CD4-positive, alpha-beta T cell (primary cell): ENCODE measurements around the gene TNS3. TPM values are rescaled to one million over a fixed set of nuclear protein-coding genes. Genes with fewer than 3 reads are reported as not detected.

ENCODE experiments used
- ATAC-seq: fragments of 200-7000 bp; cut with Tn5 transposase; one replicate; pipeline ENCODE4 v1.10.0; 2022; ENCODE audit warnings: mild to moderate bottlenecking; ENCODE audit not compliant: poor library complexity
- CTCF ChIA-PET: fragments of 350-600 bp; sonication (Branson Sonifier 250); formaldehyde crosslinking; loops from one replicate; lab custom pipeline; 2021; ENCODE audit warnings: antibody characterized with exemption, inconsistent platforms; lab: Charles Lee
- POLR2A ChIA-PET: fragments of 350-600 bp; sonication (Branson Sonifier 250); formaldehyde crosslinking; loops from one replicate; lab custom pipeline; 2021; ENCODE audit warnings: antibody characterized with exemption, inconsistent platforms; lab: Charles Lee
- DNase-seq, 14 experiments: peaks; one replicate each; pipeline ENCODE4 v3.0.0-alpha.2; 2013 to 2020; ENCODE audit warnings: mixed read lengths in 2 of 14
- H3K27ac ChIP-seq, 2 donors: one replicate each; pipeline versions ENCODE4 v1.5.1 to v1.7.0; 2013; ENCODE audit warnings: low read length in 2 of 2, low read depth in 1 of 2, mild to moderate bottlenecking in 1 of 2
- H3K27me3 ChIP-seq, 2 experiments: 1 replicate in 1 of 2; 2 replicates in 1 of 2; pipeline versions ENCODE4 v1.6.1 to v1.7.0; 2013; ENCODE audit warnings: low read length in 2 of 2, control low read depth in 1 of 2, mild to moderate bottlenecking in 1 of 2, moderate library complexity in 1 of 2; ENCODE audit not compliant: insufficient read depth in 2 of 2, control insufficient read depth in 1 of 2
- H3K36me3 ChIP-seq: one replicate; pipeline ENCODE4 v1.6.1; 2013; ENCODE audit warnings: low read length, control low read depth; ENCODE audit not compliant: insufficient read depth
- H3K4me1 ChIP-seq: one replicate; pipeline ENCODE4 v1.6.1; 2013; ENCODE audit warnings: low read length, control low read depth; ENCODE audit not compliant: insufficient read depth
- H3K4me3 ChIP-seq: one replicate; pipeline ENCODE4 v1.5.1; 2013; ENCODE audit warnings: mild to moderate bottlenecking, low read length, moderate library complexity
- H3K9me3 ChIP-seq, 2 experiments: 1 replicate in 1 of 2; 2 replicates in 1 of 2; pipeline versions ENCODE4 v1.6.1 to v1.7.0; 2013; ENCODE audit warnings: low read length in 2 of 2, mild to moderate bottlenecking in 2 of 2, control low read depth in 1 of 2, moderate library complexity in 1 of 2; ENCODE audit not compliant: control insufficient read depth in 1 of 2, insufficient read depth in 1 of 2
- H3K27ac Mint-ChIP-seq: one replicate; pipeline ENCODE4 v1.8.0; 2020; ENCODE audit warnings: mixed read lengths
- H3K27me3 Mint-ChIP-seq: one replicate; pipeline ENCODE4 v1.8.0; 2021; ENCODE audit warnings: mixed read lengths
- H3K36me3 Mint-ChIP-seq: one replicate; pipeline ENCODE4 v1.8.0; 2021; ENCODE audit warnings: low read depth, mixed read lengths
- H3K4me1 Mint-ChIP-seq: one replicate; pipeline ENCODE4 v1.8.0; 2021; ENCODE audit warnings: low read depth, mixed read lengths
- H3K4me3 Mint-ChIP-seq: one replicate; pipeline ENCODE4 v1.8.0; 2020; ENCODE audit warnings: mild to moderate bottlenecking, mixed read lengths
- H3K9me3 Mint-ChIP-seq: one replicate; pipeline ENCODE4 v1.8.0; 2020; ENCODE audit warnings: mixed read lengths
- CTCF ChIP-seq: fragments of 200-600 bp; IDR thresholded peaks from one replicate; pipeline ENCODE4 v1.8.0; 2022; ENCODE audit warnings: antibody characterized with exemption, mild to moderate bottlenecking
- intact Hi-C, 2 experiments: fragments of 100-400 bp; cut with DNase I in 1 of 2; cut with micrococcal nuclease in 1 of 2; formaldehyde crosslinking; loops; one replicate each; pipeline versions ENCODE4 v1.15.1 to v1.9.0; 2023 to 2025; cut with DNase I, micrococcal nuclease
- total RNA-seq, 174 experiments: library from RNA in 2 of 174; stranded (reverse) in 2 of 174; gene quantifications; one replicate each; pipeline ENCODE4 v1.2.3 and lab custom pipeline; 2021 to 2026

Gene TNS3
- total RNA-seq, 2 experiments from 2014 or later: 0.16 to 0.47 TPM

- Mint-ChIP-seq H3K4me1 (no peaks in the 10 kb centered on the region), H3K27me3 (no peaks in the 10 kb centered on the region), H3K36me3 (no peaks in the 10 kb centered on the region), H3K27ac (no peak overlapping the region), H3K4me3 (no peak overlapping the region), H3K9me3 (peaks cover 4% of the 10 kb centered on the region)
- no peaks in the 10 kb centered on the region for H3K27me3 ChIP-seq
- intact Hi-C loops: no loop called here
- TF ChIP-seq CTCF: no peak
- POLR2A ChIA-PET: no interaction called here
- no peaks in the 10 kb centered on the region for H3K4me1 ChIP-seq
- DNase-seq (no peak), ATAC-seq (no peak)
- H3K36me3 ChIP-seq: no peaks in the 10 kb centered on the region
- H3K27ac ChIP-seq: no peak overlapping the region
- CTCF ChIA-PET: no interaction called here
- peaks cover 0 to 5% of the 10 kb centered on the region in 2 experiments for H3K9me3 ChIP-seq
- H3K4me3 ChIP-seq: no peak overlapping the region
These were observed 310.2 kb downstream of the TNS3 start for GRCh38 chr7:47271749-47272148.

GRCh38 chr7:47268851-47269836 lies 312.8 kb downstream of the TNS3 start:
- Histone ChIP-seq H3K4me1 (no peaks in the 10 kb centered on the region), H3K36me3 (no peaks in the 10 kb centered on the region), H3K4me3 (no peak overlapping the region), H3K27me3 (no peaks in the 10 kb centered on the region), H3K9me3 (peaks cover 0 to 7% of the 10 kb centered on the region in 2 experiments), H3K27ac (no peak overlapping the region)
- intact Hi-C loops: no loop called here
- Mint-ChIP-seq H3K27me3 (no peaks in the 10 kb centered on the region), H3K4me1 (no peaks in the 10 kb centered on the region), H3K4me3 (no peak overlapping the region), H3K9me3 (peaks cover 4% of the 10 kb centered on the region), H3K36me3 (no peaks in the 10 kb centered on the region), H3K27ac (no peak overlapping the region)
- POLR2A ChIA-PET: no interaction called here
- no peak for DNase-seq
- no peak for ATAC-seq
- TF ChIP-seq CTCF: no peak
- CTCF ChIA-PET: no interaction called here

GRCh38 chr7:47267346-47267745 lies 314.6 kb downstream of the TNS3 start:
- Histone ChIP-seq H3K27ac (no peak overlapping the region), H3K36me3 (no peaks in the 10 kb centered on the region), H3K4me3 (no peak overlapping the region), H3K9me3 (peaks cover 0 to 7% of the 10 kb centered on the region in 2 experiments), H3K27me3 (no peaks in the 10 kb centered on the region), H3K4me1 (no peaks in the 10 kb centered on the region)
- peaks cover 4% of the 10 kb centered on the region for H3K9me3 Mint-ChIP-seq
- POLR2A ChIA-PET: no interaction called here
- CTCF ChIA-PET: no interaction called here
- H3K27me3 Mint-ChIP-seq: no peaks in the 10 kb centered on the region
- no peak for TF ChIP-seq CTCF
- no peaks in the 10 kb centered on the region for H3K36me3 Mint-ChIP-seq
- intact Hi-C loops: loop anchor here in 1 of 2 experiments (2.0 kb wide), 1 partner anchor 551 kb away; no protein-coding TSS in a partner anchor
- no peak overlapping the region for H3K4me3 Mint-ChIP-seq
- ATAC-seq (no peak), DNase-seq (no peak)
- no peaks in the 10 kb centered on the region for H3K4me1 Mint-ChIP-seq
- H3K27ac Mint-ChIP-seq: no peak overlapping the region
